ENCODE measurements around the gene RNF167.

The RNF167 gene

DNA sequence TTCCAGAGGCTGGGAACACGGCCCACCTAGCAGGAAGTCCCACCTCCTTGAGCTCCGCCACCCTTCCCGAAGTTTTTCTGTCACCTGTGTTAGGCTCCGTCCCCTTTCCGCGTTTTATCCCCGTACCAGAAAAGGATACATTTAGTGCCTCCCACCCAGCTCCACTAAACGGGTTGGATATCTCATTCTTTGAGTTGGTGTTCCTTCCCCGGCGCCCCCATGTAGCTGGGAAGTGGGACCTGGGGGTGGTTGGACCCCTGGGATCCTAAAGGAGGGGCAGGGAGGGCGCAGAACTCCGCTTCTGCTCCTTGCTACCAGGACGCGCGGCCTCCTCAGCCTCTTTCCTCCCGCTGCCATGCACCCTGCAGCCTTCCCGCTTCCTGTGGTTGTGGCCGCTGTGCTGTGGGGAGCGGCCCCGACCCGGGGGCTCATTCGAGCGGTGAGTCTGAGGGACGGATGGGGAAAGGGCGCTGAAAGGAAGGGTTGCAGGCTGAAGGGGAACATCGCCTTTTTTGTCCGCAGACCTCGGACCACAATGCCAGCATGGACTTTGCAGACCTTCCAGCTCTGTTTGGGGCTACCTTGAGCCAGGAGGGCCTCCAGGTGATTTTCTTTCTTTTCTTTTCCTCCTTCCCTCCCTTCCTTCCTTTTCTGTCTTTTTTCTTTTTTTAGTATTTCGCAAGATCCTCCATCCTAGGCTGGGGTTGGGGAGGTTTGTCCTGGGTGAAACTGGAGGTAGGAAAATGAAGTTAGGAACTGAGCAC lies 669 bp downstream of the RNF167 start:
- peak in 3 of 5 experiments; percentile 36 to 70 (median 43) for DNase-seq

- DNase-seq = no peak
Measured at GRCh38 chr17:4941319-4941610, 1.2 kb downstream of the RNF167 start.

DNA sequence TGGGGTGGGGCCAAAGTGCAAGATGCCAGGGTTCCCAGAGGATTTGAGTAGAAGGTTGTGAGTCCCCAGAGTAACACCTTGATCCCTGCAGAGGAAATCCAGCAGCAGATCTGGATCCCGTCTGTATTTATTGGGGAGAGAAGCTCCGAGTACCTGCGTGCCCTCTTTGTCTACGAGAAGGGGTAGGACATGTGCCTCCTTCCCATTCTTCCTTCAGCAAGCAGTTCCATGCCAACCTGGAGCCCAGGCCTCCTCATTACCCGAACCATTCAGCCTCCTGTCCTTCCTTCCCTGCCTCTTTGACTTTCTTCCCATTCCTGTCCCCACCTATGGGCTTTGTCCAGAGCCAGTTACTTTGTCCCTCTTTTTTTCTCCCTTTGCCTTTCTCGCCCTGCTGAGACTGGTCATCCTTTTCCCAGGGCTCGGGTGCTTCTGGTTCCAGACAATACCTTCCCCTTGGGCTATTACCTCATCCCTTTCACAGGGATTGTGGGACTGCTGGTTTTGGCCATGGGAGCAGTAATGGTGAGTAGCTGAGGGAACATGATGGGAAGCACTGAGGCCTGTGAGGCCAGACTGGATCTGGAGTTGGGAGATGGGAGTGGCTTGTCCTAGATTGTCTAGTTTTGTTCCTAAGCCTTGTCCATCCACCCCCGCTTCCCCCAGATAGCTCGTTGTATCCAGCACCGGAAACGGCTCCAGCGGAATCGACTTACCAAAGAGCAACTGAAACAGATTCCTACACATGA lies 2.9 kb downstream of the RNF167 start:
- DNase-seq = no peak

GRCh38 chr17:4944163-4944553 lies 4.1 kb downstream of the RNF167 start:
- DNase-seq = peak in 3 of 5 experiments; percentile 47 to 90 (median 62)

GRCh38 chr17:4944554-4945175 lies 4.6 kb downstream of the RNF167 start:
- peak in 1 of 5 experiments; percentile 55 for DNase-seq

- peak in 4 of 5 experiments; percentile 60 to 87 (median 70) for DNase-seq
Measured at GRCh38 chr17:4945176-4945943, 5.3 kb downstream of the RNF167 start.

DNA sequence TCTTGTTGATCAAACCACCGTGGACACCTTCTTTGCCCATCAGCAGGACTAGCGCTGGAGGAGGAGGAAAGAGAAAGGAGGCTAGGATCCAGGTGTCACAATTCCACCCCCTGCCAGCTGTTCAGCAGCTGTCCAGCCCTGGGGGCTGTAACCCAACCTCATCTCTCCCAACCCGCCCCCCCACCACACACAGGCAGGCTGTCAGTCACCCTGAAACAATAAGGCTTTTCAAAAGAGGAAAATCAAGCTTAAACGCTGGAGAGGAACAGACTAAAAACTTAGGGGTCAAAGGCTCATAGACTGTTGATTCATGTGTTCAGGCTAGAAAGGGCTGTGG lies 5.8 kb downstream of the RNF167 start:
- no peak for DNase-seq

GRCh38 chr17:4946312-4946976 lies 6.4 kb downstream of the RNF167 start:
- DNase-seq = no peak

- no peak for DNase-seq
Measured at GRCh38 chr17:4947010-4947410, 6.9 kb downstream of the RNF167 start.

DNA sequence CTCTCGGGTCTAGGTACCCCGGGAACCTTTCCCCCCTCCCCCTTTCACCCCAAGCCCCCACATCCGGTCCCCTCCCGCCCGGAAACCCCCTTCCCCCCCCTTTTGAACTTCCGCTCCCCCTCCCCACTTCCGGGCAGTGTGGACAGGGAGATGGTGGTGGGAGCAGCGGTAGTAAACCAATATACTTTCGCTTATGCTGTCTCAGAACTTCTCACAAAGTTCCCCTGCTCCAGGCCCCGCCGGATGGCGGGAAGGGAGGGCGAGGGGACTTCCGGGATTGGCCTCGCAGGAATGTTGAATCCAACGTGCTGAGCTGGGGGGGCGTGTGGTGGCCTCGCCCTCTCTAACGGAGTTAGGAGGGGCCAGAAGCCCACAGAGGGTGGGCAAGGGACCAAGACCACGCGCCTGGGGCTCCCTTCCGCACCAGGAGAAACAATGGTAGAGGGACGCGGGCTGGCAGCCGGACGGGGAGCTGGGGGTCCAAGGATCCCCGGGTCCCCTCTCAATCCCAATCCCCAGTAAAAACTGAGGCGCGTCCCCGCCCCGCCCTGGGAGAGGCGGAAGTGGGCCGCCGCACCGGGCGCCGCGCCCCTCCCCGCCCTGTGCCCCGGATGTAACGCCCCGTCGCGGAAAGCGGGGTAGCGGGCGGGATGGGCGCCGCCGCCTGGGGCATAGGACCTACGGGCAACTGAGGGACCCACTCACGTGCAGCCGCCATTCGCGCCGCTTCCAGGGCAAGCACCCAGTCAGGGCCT lies 7.5 kb downstream of the RNF167 start:
- DNase-seq = peak; percentile 46 to 89 (median 59)

DNA sequence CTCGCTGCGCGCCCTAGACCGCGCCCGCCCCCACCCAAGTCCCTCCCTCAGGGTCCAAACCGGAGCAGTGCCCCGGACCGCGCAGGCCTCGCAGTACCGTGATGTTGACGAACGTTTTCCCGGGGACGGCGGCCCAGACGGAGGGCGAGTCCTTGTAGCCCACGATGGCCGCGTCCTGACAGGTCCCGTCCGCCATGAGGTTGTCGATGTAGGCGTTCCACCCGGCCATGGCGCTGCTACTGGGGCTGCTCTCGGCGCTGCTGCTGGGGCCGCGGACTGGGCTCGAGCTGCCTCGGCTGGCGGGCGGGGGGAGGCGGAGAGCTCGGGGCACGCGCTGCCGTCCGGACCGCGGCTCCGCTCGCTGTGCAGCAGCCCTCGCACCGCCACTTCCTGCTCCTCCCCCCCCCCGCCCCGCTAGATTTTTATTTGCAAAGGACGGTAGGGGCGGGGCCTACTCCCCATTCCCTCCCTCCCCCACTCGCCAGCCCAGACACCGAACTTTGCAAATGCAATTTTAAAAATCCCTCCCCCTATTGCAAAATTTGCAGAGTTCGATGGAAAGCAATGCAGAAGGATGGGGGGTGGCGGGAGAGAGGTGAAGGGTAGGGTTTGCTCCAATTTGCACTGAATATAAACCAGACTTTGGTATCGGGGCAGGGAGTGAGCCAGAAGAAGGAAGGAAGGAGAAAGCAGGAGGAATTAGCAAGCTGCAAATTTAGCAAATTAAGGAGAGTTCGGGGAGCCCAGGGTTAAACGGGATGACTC lies 8.3 kb downstream of the RNF167 start, which contains the start of gene PFN1:
Gene PFN1 (minus strand): TSS at position 365 of the 765 bp plus-strand sequence. CDS start 136 bp downstream, at position 229.
- DNase-seq = peak; percentile 68 to 97 (median 86)

GRCh38 chr17:4948931-4949320 lies 8.9 kb downstream of the RNF167 start:
- peak; percentile 36 to 93 (median 61) for DNase-seq

- DNase-seq = peak in 4 of 5 experiments; percentile 46 to 94 (median 74)
Measured at GRCh38 chr17:4949321-4950074, 9.4 kb downstream of the RNF167 start.

- no peak for DNase-seq
Measured at GRCh38 chr17:4950075-4950745, 10.1 kb downstream of the RNF167 start.

GRCh38 chr17:4950746-4951204 lies 10.7 kb downstream of the RNF167 start, which contains the start of gene ENO3:
TSS of gene ENO3 (plus strand) at chr17:4951119. CDS start at chr17:4951830, 711 bp downstream.
- DNase-seq = no peak

- no peak for DNase-seq
Measured at GRCh38 chr17:4951486-4951885, 11.4 kb downstream of the RNF167 start.

- no peak for DNase-seq
Measured at GRCh38 chr17:4953451-4953961, 13.4 kb downstream of the RNF167 start.

DNA sequence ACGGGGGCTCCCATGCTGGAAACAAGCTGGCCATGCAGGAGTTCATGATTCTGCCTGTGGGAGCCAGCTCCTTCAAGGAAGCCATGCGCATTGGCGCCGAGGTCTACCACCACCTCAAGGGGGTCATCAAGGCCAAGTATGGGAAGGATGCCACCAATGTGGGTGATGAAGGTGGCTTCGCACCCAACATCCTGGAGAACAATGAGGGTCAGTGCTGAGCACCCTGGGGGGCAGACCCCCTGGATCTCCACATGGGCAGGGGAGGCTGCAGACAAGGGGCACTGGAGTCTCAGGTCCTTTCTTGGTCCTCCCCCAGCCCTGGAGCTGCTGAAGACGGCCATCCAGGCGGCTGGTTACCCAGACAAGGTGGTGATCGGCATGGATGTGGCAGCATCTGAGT lies 15.0 kb downstream of the RNF167 start:
- no peak for DNase-seq

Data from T-helper 2 cell (primary cell).